H9 (cell line): ENCODE measurements around the gene TSPAN4. TPM values are rescaled to one million over a fixed set of nuclear protein-coding genes. Genes with fewer than 3 reads are reported as not detected.

Experiments
- DNase-seq: peaks from one replicate; pipeline ENCODE4 v3.0.0-alpha.2; 2017
- H2AFZ ChIP-seq: one replicate; pipeline ENCODE4 v1.6.1; 2013; ENCODE audit warnings: mild to moderate bottlenecking, low read length, control low read depth, moderate library complexity
- H2AK5ac ChIP-seq: 2 replicates; pipeline ENCODE4 v1.6.1; 2013; ENCODE audit warnings: low read length, control low read depth, mixed read lengths; ENCODE audit not compliant: insufficient read length
- H2BK120ac ChIP-seq: one replicate; pipeline ENCODE4 v1.6.1; 2013; ENCODE audit warnings: low read depth, mild to moderate bottlenecking, low read length, control low read depth, inconsistent platforms; ENCODE audit not compliant: poor library complexity, severe bottlenecking
- H2BK12ac ChIP-seq: 2 replicates; pipeline ENCODE4 v1.6.1; 2013; ENCODE audit warnings: low read length, control low read depth, mixed read lengths, low read depth; ENCODE audit not compliant: insufficient read length
- H2BK15ac ChIP-seq: 2 replicates; pipeline ENCODE4 v1.6.1; 2013; ENCODE audit warnings: low read depth, low read length, control low read depth
- H2BK20ac ChIP-seq: one replicate; pipeline ENCODE4 v1.6.1; 2013; ENCODE audit warnings: low read depth, mild to moderate bottlenecking, low read length, control low read depth, inconsistent platforms; ENCODE audit not compliant: poor library complexity, severe bottlenecking
- H2BK5ac ChIP-seq: 2 replicates; pipeline ENCODE4 v1.6.1; 2013; ENCODE audit warnings: low read length, control low read depth, mixed read lengths; ENCODE audit not compliant: insufficient read length
- H3K14ac ChIP-seq: 2 replicates; pipeline ENCODE4 v1.6.1; 2013; ENCODE audit warnings: low read length, control low read depth; ENCODE audit not compliant: insufficient read depth
- H3K18ac ChIP-seq: 2 replicates; pipeline ENCODE4 v1.6.1; 2013; ENCODE audit warnings: low read depth, mild to moderate bottlenecking, mixed read lengths, low read length, control low read depth; ENCODE audit not compliant: insufficient read length
- H3K23ac ChIP-seq: 2 replicates; pipeline ENCODE4 v1.6.1; 2013; ENCODE audit warnings: low read length, control low read depth, mixed read lengths, low read depth; ENCODE audit not compliant: insufficient read length
- H3K23me2 ChIP-seq: 2 replicates; pipeline ENCODE4 v1.6.1; 2013; ENCODE audit warnings: low read depth, mild to moderate bottlenecking, mixed read lengths, low read length, control low read depth; ENCODE audit not compliant: insufficient read length, poor library complexity, severe bottlenecking
- H3K27ac ChIP-seq: 2 replicates; pipeline ENCODE4 v1.5.1; 2013; ENCODE audit warnings: low read length, control low read depth, mixed read lengths, low read depth; ENCODE audit not compliant: insufficient read length
- H3K27me3 ChIP-seq: 2 replicates; pipeline ENCODE4 v1.6.1; 2013; ENCODE audit warnings: low read length, control low read depth, inconsistent platforms; ENCODE audit not compliant: insufficient read depth
- H3K4ac ChIP-seq: 2 replicates; pipeline ENCODE4 v1.6.1; 2013; ENCODE audit warnings: low read depth, mild to moderate bottlenecking, control low read depth, inconsistent platforms, low read length, moderate library complexity
- H3K4me1 ChIP-seq: 2 replicates; pipeline ENCODE4 v1.6.1; 2013; ENCODE audit warnings: low read length, control low read depth, inconsistent platforms; ENCODE audit not compliant: insufficient read depth
- H3K4me2 ChIP-seq: 2 replicates; pipeline ENCODE4 v1.6.1; 2013; ENCODE audit warnings: low read length, control low read depth, mixed read lengths; ENCODE audit not compliant: insufficient read length, insufficient read depth
- H3K56ac ChIP-seq: 2 replicates; pipeline ENCODE4 v1.6.1; 2013; ENCODE audit warnings: low read depth, mild to moderate bottlenecking, mixed read lengths, low read length, control low read depth; ENCODE audit not compliant: insufficient read length
- H3K79me1 ChIP-seq: 2 replicates; pipeline ENCODE4 v1.6.1; 2013; ENCODE audit warnings: low read depth, mild to moderate bottlenecking, moderate library complexity, low read length, control low read depth, inconsistent platforms; ENCODE audit not compliant: insufficient read depth, poor library complexity, severe bottlenecking
- H3K79me2 ChIP-seq: 2 replicates; pipeline ENCODE4 v1.6.1; 2013; ENCODE audit warnings: low read length, control low read depth, inconsistent platforms; ENCODE audit not compliant: insufficient read depth
- H3K9ac ChIP-seq: 2 replicates; pipeline ENCODE4 v1.6.1; 2013; ENCODE audit warnings: low read length, control low read depth, mixed read lengths; ENCODE audit not compliant: insufficient read length; ENCODE audit errors: extremely low read depth
- H3K9me3 ChIP-seq: one replicate; pipeline ENCODE4 v1.6.1; 2013; ENCODE audit warnings: low read depth, low read length, inconsistent platforms; ENCODE audit not compliant: control insufficient read depth
- H3T11ph ChIP-seq: one replicate; pipeline ENCODE4 v1.6.1; 2013; ENCODE audit warnings: mild to moderate bottlenecking, low read length, control low read depth, inconsistent platforms
- H4K20me1 ChIP-seq: one replicate; pipeline ENCODE4 v1.6.1; 2013; ENCODE audit not compliant: control insufficient read depth, insufficient read length, insufficient read depth
- H4K5ac ChIP-seq: 2 replicates; pipeline ENCODE4 v1.6.1; 2013; ENCODE audit warnings: low read depth, mild to moderate bottlenecking, mixed read lengths, low read length, control low read depth; ENCODE audit not compliant: insufficient read length
- H4K8ac ChIP-seq: replicated peaks from 2 replicates; pipeline ENCODE4 v1.6.1; 2013; ENCODE audit warnings: low read length, control low read depth, mixed read lengths, low read depth; ENCODE audit not compliant: insufficient read length
- H4K91ac ChIP-seq: 2 replicates; pipeline ENCODE4 v1.6.1; 2013; ENCODE audit warnings: low read depth, mild to moderate bottlenecking, moderate library complexity, mixed read lengths, low read length, control low read depth; ENCODE audit not compliant: insufficient read length
- H3K27ac Mint-ChIP-seq, 3 experiments: 2 replicates in 2 of 3; 3 replicates in 1 of 3; pipeline ENCODE4 v1.8.0; 2020 to 2021; ENCODE audit warnings: mixed read lengths in 3 of 3, mild to moderate bottlenecking in 1 of 3, moderate library complexity in 1 of 3
- H3K27me3 Mint-ChIP-seq: 2 replicates; pipeline ENCODE4 v1.8.0; 2021; ENCODE audit warnings: low read depth, mild to moderate bottlenecking, moderate library complexity, mixed read lengths
- H3K36me3 Mint-ChIP-seq, 3 experiments: 2 replicates in 2 of 3; 3 replicates in 1 of 3; pipeline ENCODE4 v1.8.0; 2020 to 2021; ENCODE audit warnings: low read depth in 3 of 3, mixed read lengths in 3 of 3; ENCODE audit not compliant: insufficient read depth in 1 of 3
- H3K4me1 Mint-ChIP-seq, 2 experiments: 2 replicates each; pipeline ENCODE4 v1.8.0; 2020; ENCODE audit warnings: mixed read lengths in 2 of 2
- H3K4me3 Mint-ChIP-seq, 2 experiments: 2 replicates in 1 of 2; 3 replicates in 1 of 2; pipeline ENCODE4 v1.8.0; 2020 to 2021; ENCODE audit warnings: mild to moderate bottlenecking in 2 of 2, mixed read lengths in 2 of 2, moderate library complexity in 1 of 2
- H3K9me3 Mint-ChIP-seq, 2 experiments: 2 replicates in 1 of 2; 3 replicates in 1 of 2; pipeline ENCODE4 v1.8.0; 2020; ENCODE audit warnings: mild to moderate bottlenecking in 2 of 2, mixed read lengths in 2 of 2, moderate library complexity in 1 of 2
- CTCF ChIP-seq: fragments of 200-600 bp; sonication (generic); conservative IDR thresholded peaks from 3 replicates; pipeline ENCODE4 v1.8.0; 2021; ENCODE audit warnings: antibody characterized with exemption, mild to moderate bottlenecking
- WGBS: extraction: QIAGEN DNeasy Blood & Tissue Kit; methylation state at CpG from one replicate; pipeline ENCODE4 v1.1.7; 2013; ENCODE audit warnings: missing lambda C conversion rate, low lambda C conversion rate, mixed read lengths; ENCODE audit not compliant: insufficient read length; ENCODE audit errors: extremely low coverage; 5-methylcytosine and 5-hydroxymethylcytosine counted together
- total RNA-seq: library from RNA; stranded (reverse); gene quantifications from 2 replicates; pipeline ENCODE4 v1.2.1, GENCODE V29; 2021

The TSPAN4 gene
- total RNA-seq, 1 experiment from 2014 or later, result 64.6 TPM

- H4K8ac ChIP-seq, result no peak overlapping the region
- H2BK20ac ChIP-seq, result no peak overlapping the region
- no peak overlapping the region for H2BK5ac ChIP-seq
- no peak overlapping the region for H4K5ac ChIP-seq
- no peak overlapping the region for H3K4me3 Mint-ChIP-seq
- no peaks in the 10 kb centered on the region for H3K27me3 ChIP-seq
- WGBS, result no CpG with 5 or more reads among the region's 11 CpGs
- no peak overlapping the region for H3K56ac ChIP-seq
- H3K4ac ChIP-seq, result no peak overlapping the region
- H3K9me3 Mint-ChIP-seq, result no peaks in the 10 kb centered on the region
- no peak overlapping the region for H2BK15ac ChIP-seq
- no peak overlapping the region for H2AK5ac ChIP-seq
- H2BK12ac ChIP-seq, result no peak overlapping the region
- no peak overlapping the region for H3K23ac ChIP-seq
- H3T11ph ChIP-seq, result no peak overlapping the region
- no peaks in the 10 kb centered on the region for H3K9me3 ChIP-seq
- no peak overlapping the region for H3K4me2 ChIP-seq
- no peak overlapping the region for H3K14ac ChIP-seq
- TF ChIP-seq CTCF, result no peak
- H3K36me3 Mint-ChIP-seq, result peaks cover 21 to 33% (median 23%) of the 10 kb centered on the region in 3 experiments
- H2AFZ ChIP-seq, result no peak overlapping the region
- peaks cover 7% of the 10 kb centered on the region for H3K23me2 ChIP-seq
- no peak overlapping the region for H3K9ac ChIP-seq
- H4K91ac ChIP-seq, result no peak overlapping the region
- no peaks in the 10 kb centered on the region for H3K4me1 ChIP-seq
- H2BK120ac ChIP-seq, result no peak overlapping the region
- peak overlapping the region in 1 of 3 experiments; percentile 63; a peak in 1 of 7 replicates for H3K27ac Mint-ChIP-seq
- no peak for DNase-seq
- H3K18ac ChIP-seq, result no peak overlapping the region
- peaks cover 2% of the 10 kb centered on the region; the same call in 1 of the 2 replicates for H3K79me2 ChIP-seq
- H4K20me1 ChIP-seq, result no peaks in the 10 kb centered on the region
- peaks cover 15 to 31% of the 10 kb centered on the region in 2 experiments for H3K4me1 Mint-ChIP-seq
- peaks cover 4% of the 10 kb centered on the region for H3K79me1 ChIP-seq
- peaks cover 2% of the 10 kb centered on the region; the same call in 1 of the 2 replicates for H3K27me3 Mint-ChIP-seq
- no peak overlapping the region for H3K27ac ChIP-seq
These were observed 26.8 kb upstream of the TSPAN4 start for GRCh38 chr11:815675-816432.
